Measurements from ENCODE around the gene MAVS. TPM values are rescaled to one million over a fixed set of nuclear protein-coding genes. Genes with fewer than 3 reads are reported as not detected.
A peak's percentile ranks its signal among the peaks of the same experiment; 100 is the strongest.

Gene MAVS
- total RNA-seq, 1 donor from 2014 or later, result 47.0 TPM

- no peak for TF ChIP-seq CTCF (IDR thresholded peaks at IDR 0.05)
- no peaks in the 10 kb centered on the region for H3K9me3 Mint-ChIP-seq (ENCODE audit: unreplicated experiment)
- no peaks in the 10 kb centered on the region for H3K27me3 Mint-ChIP-seq (ENCODE audit: unreplicated experiment)
- H3K4me3 Mint-ChIP-seq (ENCODE audit: unreplicated experiment), result no peak overlapping the region
- no peaks in the 10 kb centered on the region for H3K36me3 Mint-ChIP-seq (ENCODE audit: unreplicated experiment)
- no peak overlapping the region for H3K27ac Mint-ChIP-seq (ENCODE audit: unreplicated experiment)
- DNase-seq (ENCODE audit: extremely low spot score, unreplicated experiment), result no peak
- peaks cover 13% of the 10 kb centered on the region for H3K4me1 Mint-ChIP-seq (ENCODE audit: unreplicated experiment)
These were observed 39.1 kb downstream of the MAVS start for GRCh38 chr20:3885715-3886114.

- peak overlapping the region; percentile 89 for H3K4me3 Mint-ChIP-seq (ENCODE audit: unreplicated experiment)
- no peak for DNase-seq (ENCODE audit: extremely low spot score, unreplicated experiment)
These were observed 41.4 kb downstream of the MAVS start for GRCh38 chr20:3887876-3888620.

GRCh38 chr20:3888622-3889488 lies 42.2 kb downstream of the MAVS start, which contains the start of gene PANK2:
TSS of gene PANK2 (plus strand) at chr20:3889387.
- Mint-ChIP-seq H3K27me3 (ENCODE audit: unreplicated experiment) (no peaks in the 10 kb centered on the region), H3K9me3 (ENCODE audit: unreplicated experiment) (no peaks in the 10 kb centered on the region), H3K4me1 (ENCODE audit: unreplicated experiment) (peaks cover 44% of the 10 kb centered on the region), H3K4me3 (ENCODE audit: unreplicated experiment) (peak within 1 kb of the TSS; percentile 89), H3K27ac (ENCODE audit: unreplicated experiment) (peak within 1 kb of the TSS; percentile 92), H3K36me3 (ENCODE audit: unreplicated experiment) (peaks cover 3% of the 10 kb centered on the region)
- DNase-seq (ENCODE audit: extremely low spot score, unreplicated experiment), result peak; percentile 99
- TF ChIP-seq CTCF (IDR thresholded peaks at IDR 0.05), result peak; percentile 52

More at GRCh38 chr20:3887876-3888620, 41.4 kb downstream of the MAVS start:
- peaks cover 3% of the 10 kb centered on the region for H3K36me3 Mint-ChIP-seq (ENCODE audit: unreplicated experiment)
- peaks cover 36% of the 10 kb centered on the region for H3K4me1 Mint-ChIP-seq (ENCODE audit: unreplicated experiment)
- no peak for TF ChIP-seq CTCF (IDR thresholded peaks at IDR 0.05)
- no peaks in the 10 kb centered on the region for H3K27me3 Mint-ChIP-seq (ENCODE audit: unreplicated experiment)
- H3K9me3 Mint-ChIP-seq (ENCODE audit: unreplicated experiment), result no peaks in the 10 kb centered on the region
- peak overlapping the region; percentile 92 for H3K27ac Mint-ChIP-seq (ENCODE audit: unreplicated experiment)

GRCh38 chr20:3889489-3890397 lies 43.1 kb downstream of the MAVS start:
- peaks cover 3% of the 10 kb centered on the region for H3K36me3 Mint-ChIP-seq (ENCODE audit: unreplicated experiment)
- no peaks in the 10 kb centered on the region for H3K9me3 Mint-ChIP-seq (ENCODE audit: unreplicated experiment)
- H3K27ac Mint-ChIP-seq (ENCODE audit: unreplicated experiment), result peak overlapping the region; percentile 89
- no peaks in the 10 kb centered on the region for H3K27me3 Mint-ChIP-seq (ENCODE audit: unreplicated experiment)
- H3K4me3 Mint-ChIP-seq (ENCODE audit: unreplicated experiment), result peak overlapping the region; percentile 89
- peaks cover 45% of the 10 kb centered on the region for H3K4me1 Mint-ChIP-seq (ENCODE audit: unreplicated experiment)
- no peak for TF ChIP-seq CTCF (IDR thresholded peaks at IDR 0.05)
- DNase-seq (ENCODE audit: extremely low spot score, unreplicated experiment), result no peak

Measured in osteocyte (in vitro differentiated cells).